GM19239 (cell line): Measurements from ENCODE around the gene TES.
A peak's percentile ranks its signal among the peaks of the same experiment; 100 is the strongest.
"Not testable (repeated sequence)": the region's sequence is repeated elsewhere in the genome, so short reads cannot be mapped to it uniquely, and the experiment has no call there.

Experiments used
- DNase-seq: peaks from one replicate; pipeline ENCODE4 v3.0.0; 2011; ENCODE audit warnings: low spot score; ENCODE audit not compliant: insufficient read length
- FAIRE-seq: peaks from 2 replicates; lab custom pipeline; 2011; peaks lifted over from hg19 to GRCh38; lab: Jason Lieb, UNC

TES gene

DNA sequence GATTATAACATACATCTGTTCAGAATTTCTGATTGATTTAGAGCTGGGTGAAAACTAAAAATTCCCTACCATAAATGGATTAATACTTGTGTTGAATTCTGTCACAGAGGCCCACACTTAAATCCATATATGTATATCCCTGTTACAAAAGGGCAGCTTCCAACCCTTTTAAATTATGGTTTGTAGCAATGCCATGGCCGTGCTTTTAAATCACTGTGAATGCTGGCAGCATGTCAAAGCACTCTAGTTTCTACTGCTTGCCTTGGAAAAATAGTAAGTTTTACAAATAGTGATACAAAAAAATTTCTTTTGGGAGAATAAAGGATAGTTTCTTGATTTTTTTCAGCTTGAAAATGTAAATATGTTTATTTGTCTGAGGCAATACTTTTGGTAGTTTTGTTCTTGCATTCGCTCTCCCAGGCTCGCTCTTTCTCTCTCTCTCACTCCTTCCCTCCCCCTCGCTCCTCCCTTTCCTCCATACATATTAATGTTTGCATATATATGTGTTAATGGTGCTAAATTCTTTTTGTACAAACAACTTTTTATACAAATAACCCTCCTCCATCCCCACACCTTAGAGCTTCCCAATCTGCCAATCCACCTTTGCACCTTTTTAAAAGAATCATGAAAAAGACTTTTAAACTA is 29.8 kb downstream of the TES start:
- DNase-seq (no peak), FAIRE-seq (no peak)

DNA sequence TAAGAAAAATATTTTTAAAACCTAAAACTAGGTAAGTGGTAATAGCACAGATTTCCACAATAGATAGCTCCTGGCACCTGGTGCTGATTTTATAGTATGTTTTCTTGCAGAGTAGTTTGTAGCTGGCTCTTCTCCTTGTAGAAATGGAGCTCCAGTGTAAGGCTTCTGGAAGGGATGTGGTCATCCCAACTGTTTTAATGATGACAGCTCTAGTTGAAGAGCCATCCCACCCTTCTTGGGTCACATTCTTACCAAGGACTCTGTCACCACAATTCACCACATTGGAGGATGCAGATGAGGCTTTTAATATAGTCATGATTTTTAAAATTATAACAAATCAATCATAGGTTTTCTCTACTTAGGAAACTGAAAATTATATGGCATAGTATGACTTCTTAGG is 31.0 kb downstream of the TES start:
- no peak for FAIRE-seq
- no peak for DNase-seq

DNA sequence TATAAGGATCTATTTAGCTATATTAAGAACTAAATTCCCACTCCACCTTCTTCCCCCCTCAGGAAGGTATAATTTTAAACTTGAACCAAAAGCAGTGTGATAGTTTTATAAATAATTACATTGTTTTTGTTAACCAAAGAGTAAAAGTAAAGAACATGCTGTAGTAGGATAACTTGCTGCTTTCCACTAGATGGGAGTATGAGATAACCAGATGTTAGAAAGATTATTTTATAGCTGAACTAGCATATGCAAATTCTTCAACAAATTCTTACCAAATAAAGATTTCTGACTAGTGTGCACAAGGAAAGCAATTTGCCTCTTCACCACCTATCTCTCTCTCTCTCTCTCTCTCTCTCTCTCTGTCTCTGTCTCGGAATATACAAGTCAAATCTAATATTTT is 31.8 kb downstream of the TES start:
- FAIRE-seq (no peak), DNase-seq (no peak)

DNA sequence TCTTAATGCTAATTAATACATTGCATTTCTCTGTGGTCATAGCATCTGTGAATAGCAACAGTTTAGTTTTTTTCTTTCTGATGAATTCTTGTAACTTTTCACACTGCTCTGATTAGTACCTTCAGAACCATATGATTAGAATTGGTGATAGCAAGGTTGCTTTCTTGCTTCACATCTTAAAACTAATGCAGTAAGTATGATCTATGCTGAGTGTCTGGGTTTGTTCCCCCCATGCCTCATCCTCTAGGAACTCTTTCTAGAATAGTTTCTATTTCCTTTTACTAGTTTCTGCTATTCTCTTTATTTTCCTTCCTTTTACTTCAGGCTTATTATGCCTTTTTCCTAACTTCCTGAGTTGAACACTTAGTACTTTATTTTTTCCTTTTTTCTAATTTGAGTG is 32.4 kb downstream of the TES start:
- FAIRE-seq (no peak), DNase-seq (no peak)

DNA sequence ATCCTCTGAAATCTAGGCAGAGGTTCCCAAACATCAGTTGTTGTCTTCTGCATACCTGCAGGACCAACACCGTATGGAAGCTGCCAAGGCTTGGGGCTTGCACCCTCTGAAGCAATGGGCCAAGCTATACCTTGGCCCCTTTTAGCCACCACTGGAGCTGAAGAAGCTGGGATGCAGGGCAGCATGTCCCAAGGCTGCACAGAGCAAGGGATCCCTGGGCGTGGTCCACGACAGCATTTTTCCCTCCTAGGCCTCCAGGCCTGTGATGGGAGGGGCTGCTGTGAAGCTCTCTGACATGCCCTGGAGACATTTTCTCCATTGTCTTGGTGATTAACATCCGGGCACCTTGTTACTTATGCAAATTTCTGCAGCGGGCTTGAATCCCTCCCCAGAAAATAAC is 34.5 kb downstream of the TES start:
- not testable (repeated sequence) for FAIRE-seq, DNase-seq

DNA sequence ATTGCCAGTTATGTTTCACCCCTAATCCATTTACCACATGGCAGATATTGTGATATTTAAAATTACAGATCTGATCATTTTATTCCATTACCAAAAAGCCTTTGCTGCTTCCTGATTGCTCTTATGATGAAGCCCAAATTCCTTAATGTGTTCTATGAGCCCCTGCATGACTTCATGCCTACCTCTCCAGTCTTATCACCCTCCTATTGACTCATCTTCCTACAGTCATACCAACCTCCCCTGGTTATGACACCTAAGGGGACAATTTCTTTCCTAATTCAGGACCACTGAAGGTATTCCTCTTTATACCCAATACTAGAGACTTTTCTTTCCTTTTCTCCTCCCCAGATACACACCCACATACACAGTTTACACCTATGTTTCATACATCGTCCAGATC is 36.0 kb downstream of the TES start:
- DNase-seq (no peak), FAIRE-seq (no peak)

DNA sequence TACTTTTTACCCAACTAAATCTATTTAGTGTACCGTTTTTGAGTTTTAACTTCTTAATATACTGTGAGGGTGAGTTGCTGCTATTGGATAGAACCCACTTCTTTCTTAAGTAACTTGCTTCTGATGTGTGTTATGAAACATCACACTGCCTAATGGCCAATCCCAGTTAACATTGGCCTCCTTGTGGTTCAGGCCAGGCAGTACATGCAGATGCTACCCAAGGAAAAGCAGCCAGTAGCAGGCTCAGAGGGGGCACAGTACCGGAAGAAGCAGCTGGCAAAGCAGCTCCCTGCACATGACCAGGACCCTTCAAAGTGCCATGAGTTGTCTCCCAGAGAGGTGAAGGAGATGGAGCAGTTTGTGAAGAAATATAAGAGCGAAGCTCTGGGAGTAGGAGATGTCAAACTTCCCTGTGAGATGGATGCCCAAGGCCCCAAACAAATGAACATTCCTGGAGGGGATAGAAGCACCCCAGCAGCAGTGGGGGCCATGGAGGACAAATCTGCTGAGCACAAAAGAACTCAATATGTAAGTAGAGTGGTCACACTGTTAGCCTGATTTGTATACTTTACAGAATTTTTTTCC is 39.7 kb downstream of the TES start:
- FAIRE-seq (no peak), DNase-seq (no peak)

DNA sequence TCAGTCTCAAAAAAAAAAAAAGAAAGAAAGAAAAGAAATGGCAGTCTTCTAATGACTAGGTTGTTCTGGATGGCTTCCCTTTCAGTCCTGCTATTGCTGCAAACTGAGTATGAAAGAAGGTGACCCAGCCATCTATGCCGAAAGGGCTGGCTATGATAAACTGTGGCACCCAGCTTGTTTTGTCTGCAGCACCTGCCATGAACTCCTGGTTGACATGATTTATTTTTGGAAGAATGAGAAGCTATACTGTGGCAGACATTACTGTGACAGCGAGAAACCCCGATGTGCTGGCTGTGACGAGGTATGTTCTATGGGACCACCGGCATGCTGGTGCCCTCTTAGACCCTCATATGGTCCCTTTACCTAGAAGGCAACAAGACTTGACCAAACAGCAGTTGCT is 41.3 kb downstream of the TES start:
- no peak for FAIRE-seq

DNA sequence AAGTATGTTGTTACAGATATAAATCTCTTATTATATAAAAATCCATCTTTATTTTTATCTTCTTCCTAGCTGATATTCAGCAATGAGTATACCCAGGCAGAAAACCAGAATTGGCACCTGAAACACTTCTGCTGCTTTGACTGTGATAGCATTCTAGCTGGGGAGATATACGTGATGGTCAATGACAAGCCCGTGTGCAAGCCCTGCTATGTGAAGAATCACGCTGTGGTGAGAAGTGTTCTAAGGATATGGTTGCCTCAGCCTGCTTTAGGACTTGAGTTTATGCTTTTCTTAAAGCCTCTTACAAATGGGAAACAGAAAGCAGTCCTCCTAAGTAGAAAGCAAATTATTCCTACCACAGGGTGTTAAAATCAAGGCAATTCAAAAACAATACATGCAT is 41.9 kb downstream of the TES start:
- DNase-seq: no peak
- no peak for FAIRE-seq

More for the DNA sequence above, 41.3 kb downstream of the TES start:
- DNase-seq: no peak

DNA sequence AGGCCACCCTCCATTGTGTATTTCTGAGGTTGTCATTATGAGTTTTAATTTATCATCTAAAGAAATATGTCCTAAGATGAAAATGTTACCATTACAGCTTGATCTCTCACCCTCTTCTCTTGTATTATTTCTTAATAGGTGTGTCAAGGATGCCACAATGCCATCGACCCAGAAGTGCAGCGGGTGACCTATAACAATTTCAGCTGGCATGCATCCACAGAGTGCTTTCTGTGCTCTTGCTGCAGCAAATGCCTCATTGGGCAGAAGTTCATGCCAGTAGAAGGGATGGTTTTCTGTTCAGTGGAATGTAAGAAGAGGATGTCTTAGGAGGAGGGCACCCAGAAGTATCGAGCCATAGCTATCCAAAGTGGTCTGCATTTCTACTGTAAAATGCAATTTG is 46.8 kb downstream of the TES start:
- no peak for DNase-seq
- FAIRE-seq: no peak

DNA sequence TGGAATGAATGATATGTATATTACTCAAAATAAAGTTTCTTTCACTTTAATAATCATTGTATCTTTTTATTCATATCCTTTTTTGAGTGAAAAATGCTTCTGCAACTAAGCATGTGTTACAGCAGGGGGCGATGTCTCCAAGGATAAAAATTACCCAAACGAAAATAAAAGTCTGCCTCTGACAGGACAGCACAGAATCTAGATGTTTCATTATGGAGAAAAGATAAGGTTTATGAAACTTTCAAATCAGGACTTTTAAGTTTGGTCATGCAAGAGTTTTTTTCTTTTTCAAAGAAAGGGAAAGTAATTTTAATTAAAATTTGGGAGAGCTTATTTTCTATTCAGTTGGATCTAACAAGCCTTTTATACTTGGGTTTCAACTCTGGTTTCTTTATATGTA is 48.4 kb downstream of the TES start:
- DNase-seq (peak; percentile 8), FAIRE-seq (peak; percentile 86)

DNA sequence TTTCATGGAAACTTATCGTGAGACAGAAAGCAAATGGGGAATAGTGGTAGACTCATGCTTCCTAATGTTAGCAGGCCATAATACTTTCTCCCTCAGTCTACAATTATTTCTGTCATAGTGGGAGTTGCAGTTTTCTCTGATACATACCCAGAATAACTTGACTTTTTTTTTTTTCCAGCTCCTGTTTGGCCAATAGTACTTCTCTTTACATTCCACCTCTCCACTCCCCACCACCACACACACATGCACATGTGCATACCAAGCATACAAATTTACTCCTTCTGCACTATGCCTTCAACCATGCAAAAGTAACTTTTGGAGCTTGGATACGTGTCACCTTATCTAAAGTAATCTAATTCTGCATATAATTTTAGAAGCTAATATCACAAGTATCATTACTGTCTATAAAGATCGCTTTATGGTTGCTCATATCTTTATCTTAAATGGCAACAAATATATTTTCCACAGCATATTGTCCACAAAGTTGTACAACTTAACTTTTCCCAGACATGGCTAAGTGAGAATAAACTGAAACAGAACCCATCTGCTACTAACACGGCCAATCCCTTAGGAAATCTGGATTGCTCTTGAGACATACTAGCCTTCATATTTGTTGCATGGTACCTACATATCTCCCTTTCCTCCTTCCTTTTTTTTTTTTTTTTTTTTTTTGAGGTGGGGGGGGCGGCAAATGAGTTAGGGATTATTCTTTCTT is 49.0 kb downstream of the TES start:
- DNase-seq: no peak
- no peak for FAIRE-seq

DNA sequence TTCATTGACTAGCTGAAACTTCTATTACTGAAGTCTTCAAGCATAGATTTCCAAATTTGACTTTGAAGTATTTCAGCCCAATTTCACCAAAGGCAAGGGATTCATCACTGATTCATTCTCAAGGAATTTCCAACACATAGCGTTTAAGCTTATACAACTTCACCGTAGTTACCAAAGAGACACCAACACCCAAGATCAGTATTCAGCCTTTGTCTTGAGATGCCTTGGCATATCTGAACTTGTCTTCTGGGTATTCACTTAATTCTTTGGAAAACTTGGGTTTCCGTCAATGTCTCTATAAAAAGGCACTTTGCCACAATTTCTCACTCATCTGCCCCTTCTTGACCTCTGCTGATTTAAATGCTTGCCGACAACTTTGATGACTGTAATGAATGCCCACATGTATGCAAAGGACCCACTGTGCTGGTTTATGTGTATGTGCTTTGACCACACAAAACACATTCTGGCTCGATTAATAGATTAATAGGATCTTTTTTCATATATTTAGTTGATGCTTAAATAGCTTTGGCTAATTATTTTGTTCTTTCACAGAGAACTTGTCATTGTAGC is 49.6 kb downstream of the TES start:
- DNase-seq (no peak), FAIRE-seq (no peak)

DNA sequence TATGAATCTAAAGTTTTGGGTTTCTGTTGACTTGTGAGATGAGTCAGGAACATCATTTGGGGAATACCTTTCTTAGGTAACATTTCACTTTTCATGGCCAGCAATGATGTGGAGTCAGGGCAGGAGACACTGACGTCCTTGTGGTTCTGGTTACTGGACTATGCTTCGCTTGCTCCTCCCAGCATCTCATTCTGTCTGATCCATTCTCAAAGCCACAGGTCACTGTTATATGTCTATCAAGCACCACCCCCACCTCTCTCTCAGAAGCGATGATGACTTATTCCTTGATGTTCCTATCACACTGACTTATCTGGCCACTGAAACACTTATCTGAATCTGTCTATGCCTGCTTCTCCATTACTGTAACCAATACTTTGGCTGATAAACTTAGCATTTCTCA is 51.6 kb downstream of the TES start:
- DNase-seq (no peak), FAIRE-seq (no peak)

DNA sequence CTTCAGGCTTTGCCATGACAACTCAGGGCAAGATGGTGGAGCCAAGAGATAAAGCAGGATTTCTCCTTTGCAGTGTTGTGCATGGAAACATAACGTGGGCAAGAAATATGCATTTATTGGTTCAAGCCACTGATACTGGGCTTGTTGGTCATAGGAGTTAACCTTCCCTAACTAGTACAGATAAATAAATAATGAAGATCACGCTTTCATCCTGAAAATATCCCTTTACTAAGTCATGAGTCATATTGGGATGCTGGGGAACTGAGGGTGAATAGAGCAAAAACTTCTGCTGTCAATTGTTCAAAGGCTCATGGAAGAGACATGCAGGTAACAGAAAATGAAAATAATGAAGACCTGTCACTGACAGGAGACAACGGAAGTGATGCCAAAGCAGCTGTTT is 55.5 kb downstream of the TES start:
- FAIRE-seq: no peak

DNA sequence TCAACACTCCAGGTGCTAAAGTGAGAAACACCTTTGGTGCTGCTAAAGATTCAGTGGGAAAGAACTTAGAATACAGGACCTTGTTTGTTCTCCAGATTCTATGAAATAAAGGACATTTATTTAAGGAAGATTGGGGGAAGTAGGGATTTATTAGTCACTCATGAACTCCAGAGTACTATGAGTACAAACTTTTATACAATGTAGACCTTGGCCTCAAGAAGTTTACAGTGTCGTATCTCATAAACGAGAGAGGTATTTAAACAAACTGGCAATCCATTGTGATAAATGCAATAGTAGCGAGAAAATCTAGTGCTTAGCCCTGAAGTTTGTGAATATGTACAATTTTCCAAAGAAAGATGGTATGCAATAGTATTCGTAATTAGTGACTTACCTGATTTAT is 59.1 kb downstream of the TES start:
- DNase-seq (no peak), FAIRE-seq (no peak)

More for the DNA sequence above, 55.5 kb downstream of the TES start:
- no peak for DNase-seq

DNA sequence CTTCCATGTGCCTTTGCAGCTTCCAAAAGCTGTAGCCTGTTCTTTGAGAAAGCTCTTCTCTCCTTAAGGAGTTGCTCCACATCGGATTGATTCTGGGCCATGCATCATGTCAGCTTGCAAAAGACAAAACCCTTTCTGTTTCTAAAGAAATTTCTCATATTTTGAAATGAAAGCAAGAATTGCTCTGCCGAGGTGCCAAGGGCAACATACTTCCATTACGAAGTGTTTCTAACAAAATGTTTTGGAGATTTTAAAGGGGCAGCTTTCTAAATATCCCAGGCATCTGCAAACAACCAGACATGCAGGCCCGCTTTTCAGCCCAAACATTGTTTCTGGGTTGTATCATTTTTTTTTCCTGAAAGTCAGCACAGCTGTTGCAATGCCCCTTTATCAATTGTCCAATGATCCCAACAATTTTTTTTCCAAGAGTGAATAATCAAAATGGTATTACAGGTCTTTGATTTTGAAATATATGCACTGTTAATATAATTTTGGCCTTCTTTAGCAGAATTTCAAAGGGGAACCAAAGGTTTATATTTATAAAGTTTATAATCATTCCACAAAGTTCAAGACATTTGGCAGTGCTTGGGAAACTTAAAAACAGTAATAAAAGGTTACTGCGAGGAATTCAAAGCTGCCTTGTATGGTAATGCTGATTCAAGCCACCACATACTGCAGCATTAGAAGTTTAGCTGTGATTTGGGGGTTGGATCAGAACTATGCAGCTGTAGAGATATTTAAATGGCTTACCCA is 61.0 kb downstream of the TES start:
- DNase-seq (no peak), FAIRE-seq (no peak)

DNA sequence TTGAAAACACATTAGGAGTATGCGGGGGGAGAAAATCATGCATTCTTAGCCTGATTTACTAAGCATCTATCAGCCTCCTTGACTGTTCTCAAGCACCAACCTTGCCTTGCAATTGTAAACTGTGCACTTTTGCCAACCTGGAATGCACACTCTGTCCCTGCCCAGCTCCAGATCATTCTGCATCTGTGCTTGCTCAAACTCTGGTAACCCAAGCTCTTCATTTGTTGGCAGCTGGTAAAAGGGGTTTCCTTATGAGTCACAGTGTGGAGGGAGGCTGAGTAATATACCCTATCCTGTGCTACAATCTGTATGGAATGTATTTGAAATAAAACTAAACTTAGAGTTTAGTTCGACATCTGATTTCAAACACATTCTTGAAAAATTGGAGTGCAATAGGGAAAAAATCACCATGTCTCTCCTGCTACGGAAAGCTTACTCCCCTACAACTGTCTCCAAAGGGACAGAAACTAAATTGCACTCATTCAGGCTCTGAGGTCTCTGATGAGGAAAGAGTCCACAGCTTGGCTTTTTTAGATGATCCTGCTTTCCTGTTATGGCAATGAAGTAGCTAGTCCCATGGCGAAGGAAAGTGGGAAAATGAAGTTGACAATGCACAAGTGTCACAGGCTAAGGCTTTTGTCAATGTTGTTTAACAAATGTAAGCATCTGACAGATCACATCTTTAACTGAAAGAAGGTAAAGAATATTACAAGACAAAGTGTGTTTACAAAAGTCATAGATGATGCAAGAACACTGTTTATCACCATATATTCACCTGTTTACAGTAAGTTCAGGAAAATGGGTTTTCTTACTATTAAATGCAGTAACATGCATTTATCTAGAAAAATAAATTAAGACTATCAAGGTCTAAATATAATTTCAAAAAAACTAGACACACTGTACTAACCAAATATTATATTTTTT is 61.9 kb downstream of the TES start:
- DNase-seq (no peak), FAIRE-seq (no peak)

DNA sequence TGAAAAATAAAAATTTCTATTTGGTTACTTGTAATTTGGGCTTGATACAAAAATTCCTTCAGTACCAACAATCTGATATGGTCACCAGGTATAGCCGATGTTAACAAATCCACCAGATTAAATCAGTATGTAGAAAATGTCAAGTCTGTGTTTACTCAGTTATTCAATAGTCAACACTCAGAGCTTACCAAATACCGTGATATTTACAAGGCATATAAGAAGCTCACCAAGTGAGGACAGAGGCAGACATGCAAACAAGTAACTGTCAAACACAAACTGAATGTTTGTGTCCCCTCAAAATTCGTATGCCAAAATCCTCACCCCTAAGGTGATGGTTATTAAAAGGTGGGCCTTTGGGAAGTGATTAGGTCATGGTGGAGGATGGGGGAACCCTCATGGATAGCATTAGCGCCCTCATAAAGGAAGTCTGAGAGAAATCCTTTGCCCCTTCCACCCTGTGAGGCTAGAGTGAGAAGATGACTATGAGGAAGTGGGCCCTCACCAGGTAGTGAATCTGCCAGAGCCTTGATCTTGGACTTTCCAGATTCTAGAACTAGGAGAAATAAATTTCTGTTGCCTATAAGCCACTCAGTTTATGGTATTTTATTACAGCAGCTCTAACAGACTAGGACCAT is 63.1 kb downstream of the TES start:
- no peak for FAIRE-seq

More for the DNA sequence above, 63.1 kb downstream of the TES start:
- no peak for DNase-seq
